ENCODE results near the gene DISP3. TPM values are rescaled to one million over a fixed set of nuclear protein-coding genes. Genes with fewer than 3 reads are reported as not detected.

DISP3 gene
- polyA plus RNA-seq, 1 experiment: 0.02 TPM

DNA sequence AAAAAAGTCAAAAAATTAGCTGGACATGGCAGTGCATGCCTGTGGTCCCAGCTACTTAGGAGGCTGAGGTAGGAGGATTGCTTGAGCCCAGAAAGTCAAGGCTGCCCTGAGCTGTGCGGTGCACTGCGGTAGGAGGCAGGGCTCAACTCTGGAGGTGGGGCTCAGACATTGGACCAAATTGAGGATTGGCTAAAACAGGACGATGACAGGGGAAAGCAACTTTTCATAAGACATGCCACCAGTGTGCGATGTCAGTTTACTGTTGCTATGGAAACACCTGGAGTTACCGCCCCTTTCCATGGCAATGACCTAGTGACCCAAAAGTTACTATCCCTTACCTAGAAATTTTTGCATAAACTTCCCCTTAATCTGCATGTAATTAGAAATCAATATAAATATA lies 85.3 kb downstream of the DISP3 start:
- Histone ChIP-seq H3K27ac (ENCODE audit: low read depth, low read length) (no peak overlapping the region), H3K4me3 (ENCODE audit: low read depth, low read length) (no peak overlapping the region), H3K27me3 (ENCODE audit: control insufficient read depth, insufficient read depth, low read length) (peaks cover 8% of the 10 kb centered on the region), H3K9me3 (ENCODE audit: control insufficient read depth, insufficient read depth, low read length) (no peaks in the 10 kb centered on the region)
- ChIA-PET POLR2A (no interaction called here), CTCF (no interaction called here)
- TF ChIP-seq, protein P1, sequence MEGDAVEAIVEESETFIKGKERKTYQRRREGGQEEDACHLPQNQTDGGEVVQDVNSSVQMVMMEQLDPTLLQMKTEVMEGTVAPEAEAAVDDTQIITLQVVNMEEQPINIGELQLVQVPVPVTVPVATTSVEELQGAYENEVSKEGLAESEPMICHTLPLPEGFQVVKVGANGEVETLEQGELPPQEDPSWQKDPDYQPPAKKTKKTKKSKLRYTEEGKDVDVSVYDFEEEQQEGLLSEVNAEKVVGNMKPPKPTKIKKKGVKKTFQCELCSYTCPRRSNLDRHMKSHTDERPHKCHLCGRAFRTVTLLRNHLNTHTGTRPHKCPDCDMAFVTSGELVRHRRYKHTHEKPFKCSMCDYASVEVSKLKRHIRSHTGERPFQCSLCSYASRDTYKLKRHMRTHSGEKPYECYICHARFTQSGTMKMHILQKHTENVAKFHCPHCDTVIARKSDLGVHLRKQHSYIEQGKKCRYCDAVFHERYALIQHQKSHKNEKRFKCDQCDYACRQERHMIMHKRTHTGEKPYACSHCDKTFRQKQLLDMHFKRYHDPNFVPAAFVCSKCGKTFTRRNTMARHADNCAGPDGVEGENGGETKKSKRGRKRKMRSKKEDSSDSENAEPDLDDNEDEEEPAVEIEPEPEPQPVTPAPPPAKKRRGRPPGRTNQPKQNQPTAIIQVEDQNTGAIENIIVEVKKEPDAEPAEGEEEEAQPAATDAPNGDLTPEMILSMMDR (IDR thresholded peaks at IDR 0.05; ENCODE audit: low read depth, low read length): no peak
- DNase-seq (ENCODE audit: low read depth, low spot score): no peak

DNA sequence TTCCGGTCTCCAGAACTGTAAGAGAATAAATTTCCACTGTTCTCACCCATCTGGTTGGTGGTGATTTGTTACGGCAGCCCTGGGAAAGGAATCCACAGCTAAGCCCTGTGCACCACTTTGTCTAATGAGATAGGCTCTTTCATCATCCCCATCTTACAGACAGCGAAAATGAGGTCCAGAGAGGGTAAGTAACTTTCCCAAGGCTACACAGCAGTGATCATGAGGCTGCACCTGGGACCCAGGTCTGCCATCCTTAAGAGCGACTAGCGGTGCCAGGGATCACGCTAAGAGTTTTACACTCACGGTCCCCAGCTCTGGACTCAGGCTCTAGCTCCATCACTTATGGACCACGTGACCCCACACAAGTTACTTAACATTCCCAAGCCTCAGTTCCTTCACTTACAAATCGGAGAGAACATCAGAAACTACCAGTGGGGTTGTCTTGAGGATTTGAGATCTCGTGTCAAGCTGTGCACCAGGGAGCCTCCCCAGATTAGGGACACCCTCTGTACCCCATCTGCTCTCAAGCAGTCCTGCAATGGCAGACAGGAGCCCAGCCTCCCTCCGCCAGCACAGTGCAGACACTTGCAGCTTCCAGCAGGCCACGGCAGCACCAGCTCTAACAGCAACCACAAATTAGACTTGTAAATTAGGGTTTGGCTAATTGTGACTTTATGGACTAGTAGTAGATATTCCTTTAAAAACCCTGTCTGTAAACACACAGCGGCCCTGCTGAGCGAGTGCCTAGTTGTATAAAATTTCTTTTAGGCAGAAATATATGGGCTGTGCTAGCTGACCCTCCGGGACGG lies 87.3 kb downstream of the DISP3 start:
- Histone ChIP-seq H3K4me3 (ENCODE audit: low read depth, low read length) (no peak overlapping the region), H3K27me3 (ENCODE audit: control insufficient read depth, insufficient read depth, low read length) (peaks cover 8% of the 10 kb centered on the region), H3K27ac (ENCODE audit: low read depth, low read length) (no peak overlapping the region), H3K9me3 (ENCODE audit: control insufficient read depth, insufficient read depth, low read length) (no peaks in the 10 kb centered on the region)
- TF ChIP-seq, protein P1 (IDR thresholded peaks at IDR 0.05; ENCODE audit: low read depth, low read length): no peak
- ChIA-PET CTCF (no interaction called here), POLR2A (no interaction called here)
- DNase-seq (ENCODE audit: low read depth, low spot score): no peak

GRCh38 chr1:11567244-11568065 lies 88.5 kb downstream of the DISP3 start:
- Histone ChIP-seq H3K4me3 (ENCODE audit: low read depth, low read length) (no peak overlapping the region), H3K27me3 (ENCODE audit: control insufficient read depth, insufficient read depth, low read length) (peaks cover 8% of the 10 kb centered on the region), H3K9me3 (ENCODE audit: control insufficient read depth, insufficient read depth, low read length) (no peaks in the 10 kb centered on the region), H3K27ac (ENCODE audit: low read depth, low read length) (no peak overlapping the region)
- DNase-seq (ENCODE audit: low read depth, low spot score): no peak
- TF ChIP-seq, protein P1 (IDR thresholded peaks at IDR 0.05; ENCODE audit: low read depth, low read length): no peak
- ChIA-PET POLR2A (no interaction called here), CTCF (no interaction called here)

- H3K27ac ChIP-seq (ENCODE audit: low read depth, low read length): no peak overlapping the region
- TF ChIP-seq, protein P1 (IDR thresholded peaks at IDR 0.05; ENCODE audit: low read depth, low read length): no peak
- H3K9me3 ChIP-seq (ENCODE audit: control insufficient read depth, insufficient read depth, low read length): no peaks in the 10 kb centered on the region
- no peak for DNase-seq (ENCODE audit: low read depth, low spot score)
- peaks cover 2% of the 10 kb centered on the region for H3K27me3 ChIP-seq (ENCODE audit: control insufficient read depth, insufficient read depth, low read length)
- CTCF ChIA-PET: no interaction called here
- no peak overlapping the region for H3K4me3 ChIP-seq (ENCODE audit: low read depth, low read length)
- POLR2A ChIA-PET: no interaction called here
Measured at GRCh38 chr1:11568687-11569086, 89.7 kb downstream of the DISP3 start.

DNA sequence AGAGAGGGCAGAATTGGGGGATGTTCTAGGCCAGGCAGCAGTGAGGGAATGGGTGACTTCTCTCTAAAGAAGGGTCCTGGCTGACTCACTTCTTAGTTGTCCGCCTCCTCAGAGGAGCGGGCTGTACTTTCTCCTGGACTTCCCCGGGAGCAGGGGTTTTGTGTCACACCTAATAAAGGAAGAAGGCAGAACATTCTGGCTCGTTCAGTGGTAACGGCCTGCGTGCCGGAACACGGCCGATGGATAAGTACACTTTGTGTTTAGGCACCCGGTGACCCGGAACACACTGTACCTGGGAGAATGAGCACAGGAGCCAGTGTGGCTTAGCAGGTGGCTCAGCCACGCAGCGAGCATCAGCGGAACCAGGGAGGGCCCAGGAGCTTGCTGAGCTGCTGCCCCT lies 90.6 kb downstream of the DISP3 start:
- ChIA-PET POLR2A (no interaction called here), CTCF (no interaction called here)
- DNase-seq (ENCODE audit: low read depth, low spot score): no peak
- Histone ChIP-seq H3K9me3 (ENCODE audit: control insufficient read depth, insufficient read depth, low read length) (no peaks in the 10 kb centered on the region), H3K27me3 (ENCODE audit: control insufficient read depth, insufficient read depth, low read length) (no peaks in the 10 kb centered on the region), H3K27ac (ENCODE audit: low read depth, low read length) (no peak overlapping the region), H3K4me3 (ENCODE audit: low read depth, low read length) (no peak overlapping the region)
- TF ChIP-seq, protein P1 (IDR thresholded peaks at IDR 0.05; ENCODE audit: low read depth, low read length): no peak

Data from AG04450 (cell line).